GM19043 (cell line): ENCODE results near the gene SNAI3.

Experiments used
- ATAC-seq: cut with Tn5 transposase; IDR thresholded peaks from one replicate; pipeline ENCODE4 v1.9.1; 2021; ENCODE audit warnings: low read depth; ENCODE audit not compliant: unreplicated experiment

SNAI3 gene

GRCh38 chr16:88721815-88722755, 35.8 kb upstream of the SNAI3 start:
- no peak for ATAC-seq

GRCh38 chr16:88721236-88721635, 34.9 kb upstream of the SNAI3 start:
- ATAC-seq, result no peak

GRCh38 chr16:88720396-88720970, 34.2 kb upstream of the SNAI3 start:
- ATAC-seq, result no peak

DNA sequence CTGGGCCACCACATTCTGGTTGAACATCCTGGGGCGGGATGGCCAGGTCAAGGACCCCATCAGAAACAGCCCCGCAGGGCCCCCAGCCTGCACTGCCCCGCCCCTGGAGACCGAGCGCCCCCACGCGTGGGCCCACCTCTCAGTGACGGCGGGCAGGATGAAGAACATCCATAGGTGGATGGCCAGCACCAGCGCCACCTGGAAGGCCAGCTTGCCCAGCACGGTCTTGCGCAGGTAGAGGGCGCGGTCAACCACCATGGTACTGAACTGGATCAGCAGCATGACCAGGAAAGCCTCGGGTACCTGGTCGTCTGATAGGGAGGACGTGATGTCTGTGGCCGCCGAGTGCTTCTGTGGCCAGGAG, 33.6 kb upstream of the SNAI3 start:
- ATAC-seq, result no peak

DNA sequence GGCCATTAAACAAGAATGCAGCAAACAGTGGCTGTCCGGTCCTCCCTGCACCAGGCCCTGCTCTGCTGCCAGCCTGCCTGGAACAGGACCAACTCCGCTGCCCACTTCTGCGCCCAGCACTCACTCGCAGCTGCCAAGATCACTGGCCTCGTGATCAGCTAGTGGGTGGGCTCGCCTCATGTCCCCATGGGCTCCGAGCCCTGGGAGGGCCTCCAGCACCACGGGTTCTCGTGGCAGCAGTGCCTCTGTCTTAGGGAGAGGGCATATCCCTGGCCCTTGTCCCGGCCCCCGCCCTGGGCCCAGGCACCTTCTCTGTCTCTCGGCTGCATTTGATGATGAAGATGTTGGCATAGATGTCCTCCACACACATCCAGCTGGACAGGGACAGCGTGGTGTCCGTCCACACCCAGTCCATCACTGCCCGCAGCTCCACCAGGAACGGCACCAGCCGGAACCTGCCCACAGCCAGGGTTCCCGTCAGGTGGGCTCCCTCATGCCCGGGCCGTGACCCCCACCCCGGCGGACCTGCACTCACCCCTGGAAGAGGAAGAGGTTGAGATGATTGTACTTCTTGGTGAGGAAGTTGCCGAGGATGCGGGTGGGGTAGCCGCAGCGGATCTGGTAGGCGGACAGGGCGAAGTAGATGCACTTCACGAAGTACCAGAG, 33.1 kb upstream of the SNAI3 start:
- no peak for ATAC-seq

DNA sequence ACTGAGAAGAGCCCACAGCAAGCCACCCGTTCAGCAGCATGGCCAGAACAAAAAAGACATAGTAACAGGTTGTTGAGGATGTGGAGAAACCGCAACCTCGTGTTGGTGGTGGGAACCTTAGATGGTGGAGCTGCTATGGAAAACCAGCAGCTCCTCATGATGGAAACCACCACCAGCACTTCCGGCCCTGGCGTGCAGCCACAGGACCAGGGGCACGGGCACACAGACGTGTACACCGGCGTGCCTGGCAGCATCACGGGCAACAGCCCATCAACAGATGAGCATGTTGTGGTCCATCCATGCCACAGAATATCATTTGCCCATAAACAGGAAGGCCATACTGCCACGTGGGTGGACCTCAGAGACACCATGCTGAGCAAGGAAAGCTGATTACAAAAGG, 31.9 kb upstream of the SNAI3 start:
- no peak for ATAC-seq

GRCh38 chr16:88716601-88717001, 30.3 kb upstream of the SNAI3 start:
- no peak for ATAC-seq

- no peak for ATAC-seq
These were observed 29.9 kb upstream of the SNAI3 start for GRCh38 chr16:88716201-88716600.

GRCh38 chr16:88715312-88716190, 29.2 kb upstream of the SNAI3 start:
- ATAC-seq, result no peak

GRCh38 chr16:88714420-88715302, 28.4 kb upstream of the SNAI3 start:
- no peak for ATAC-seq

DNA sequence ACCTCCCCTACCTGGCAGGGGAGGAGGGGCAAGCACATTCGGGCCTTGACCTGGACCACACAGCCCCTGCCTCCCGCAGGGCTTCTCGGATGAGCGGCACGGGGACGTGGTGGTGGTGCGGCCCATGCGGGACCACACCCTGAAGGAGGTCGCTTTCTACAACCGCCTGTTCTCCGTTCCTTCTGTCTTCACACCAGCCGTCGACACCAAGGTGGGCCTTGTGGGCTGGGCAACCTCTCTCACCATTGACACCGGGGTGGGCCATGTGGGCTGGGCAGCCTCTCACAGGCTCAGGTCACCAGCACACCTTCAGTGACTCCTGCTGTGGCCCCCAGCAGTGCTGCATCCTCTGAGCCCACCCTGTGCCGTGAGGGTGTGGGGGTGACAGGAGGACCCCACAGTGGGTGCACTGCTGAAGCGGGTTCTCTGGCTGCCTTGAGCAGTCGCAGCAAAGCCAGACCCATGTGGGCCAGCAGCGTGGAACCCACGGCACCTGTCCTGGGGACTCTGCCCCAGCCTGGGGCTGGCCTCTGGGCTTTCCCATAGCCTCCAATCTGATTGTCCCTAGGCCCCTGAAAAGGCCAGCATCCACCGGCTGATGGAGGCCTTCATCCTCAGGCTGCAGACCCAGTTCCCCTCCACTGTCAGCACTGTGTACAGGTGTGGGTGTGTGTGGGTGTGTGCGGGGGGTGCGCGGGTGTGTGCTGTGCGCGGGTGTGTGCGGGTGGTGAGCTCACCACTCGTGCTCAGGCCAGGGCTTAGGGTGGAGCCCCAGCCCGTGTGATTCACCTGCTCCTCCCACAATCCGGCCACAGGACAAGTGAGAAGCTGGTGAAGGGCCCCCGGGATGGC, 27.5 kb upstream of the SNAI3 start:
- ATAC-seq, result no peak

DNA sequence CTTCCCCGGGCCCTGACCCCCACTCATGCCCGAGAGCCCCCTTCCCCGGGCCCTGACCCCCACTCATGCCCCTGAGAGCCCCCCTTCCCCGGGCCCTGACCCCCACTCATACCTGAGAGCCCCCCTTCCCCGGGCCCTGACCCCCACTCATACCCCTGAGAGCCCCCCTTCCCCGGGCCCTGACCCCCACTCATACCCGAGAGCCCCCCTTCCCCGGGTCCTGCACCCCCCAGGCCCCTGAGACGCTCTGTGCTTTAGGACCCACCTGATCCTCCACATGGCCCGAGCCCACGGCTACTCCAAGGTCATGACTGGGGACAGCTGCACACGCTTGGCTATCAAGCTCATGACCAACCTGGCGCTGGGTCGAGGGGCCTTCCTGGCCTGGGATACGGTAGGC, 26.7 kb upstream of the SNAI3 start:
- no peak for ATAC-seq

- ATAC-seq, result no peak
These were observed 26.2 kb upstream of the SNAI3 start for GRCh38 chr16:88712362-88712979.

GRCh38 chr16:88711750-88712340, 25.5 kb upstream of the SNAI3 start:
- ATAC-seq, result no peak

DNA sequence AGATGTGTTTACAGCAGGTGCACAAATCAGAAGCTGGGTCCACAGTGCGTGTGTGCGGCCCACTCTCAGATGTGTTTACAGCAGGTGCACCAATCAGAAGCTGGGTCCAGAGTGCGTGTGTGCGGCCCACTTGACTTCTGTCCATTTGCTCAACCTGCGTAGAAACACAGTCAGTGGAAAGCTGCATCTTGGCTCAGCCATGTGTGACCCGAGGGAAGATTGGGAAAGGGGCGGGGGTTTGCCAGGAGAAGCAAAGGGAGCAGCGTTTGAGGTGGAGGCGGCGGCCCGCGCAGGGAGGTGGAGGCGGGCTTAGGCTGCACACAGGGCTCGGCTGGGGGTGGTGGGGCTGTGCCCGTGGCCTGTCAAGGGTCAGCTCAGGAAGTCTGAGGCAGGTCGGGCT, 24.2 kb upstream of the SNAI3 start:
- ATAC-seq, result no peak

DNA sequence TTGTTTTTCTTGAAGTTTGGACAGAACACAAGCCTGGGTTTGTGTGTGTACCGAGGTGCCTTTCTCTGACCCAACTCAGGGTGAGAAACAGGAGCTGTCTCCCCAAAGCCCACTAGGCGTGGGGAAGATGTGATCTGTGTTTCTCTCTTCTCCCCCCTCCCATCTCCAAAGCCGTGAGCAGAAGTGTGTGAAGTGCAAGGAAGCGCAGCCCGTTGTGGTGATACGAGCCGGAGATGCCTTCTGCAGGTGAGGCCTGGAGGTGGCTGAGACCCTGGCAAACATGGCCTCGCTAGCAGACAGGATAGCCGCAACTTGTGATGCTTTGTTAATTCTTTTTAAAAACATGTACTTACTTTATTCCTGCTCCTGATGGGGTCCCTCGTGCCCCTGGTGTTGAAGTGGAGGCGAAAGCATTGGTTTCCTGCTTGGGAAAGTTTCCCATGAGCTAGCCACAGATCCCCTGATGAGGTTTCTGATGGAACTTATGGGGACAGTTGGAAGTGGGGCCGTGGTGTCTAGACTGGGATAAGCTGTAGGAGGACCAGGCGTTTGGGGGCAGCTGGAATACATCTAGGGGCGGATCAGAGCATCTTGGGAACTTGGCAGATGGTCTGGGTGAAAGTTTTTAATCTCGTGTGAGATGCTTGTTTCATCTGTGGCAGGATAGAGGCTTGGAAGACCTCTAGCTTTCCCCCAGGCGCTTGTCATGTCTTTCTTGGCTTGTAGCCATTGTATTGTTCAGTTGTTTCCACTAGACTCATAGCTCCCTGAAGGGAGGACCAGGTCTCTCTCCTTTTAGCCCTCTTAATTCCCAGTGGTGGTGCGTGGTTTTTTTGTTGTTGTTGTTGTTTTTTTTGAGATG, 20.9 kb upstream of the SNAI3 start:
- no peak for ATAC-seq
